Mesenteric fat pad (tissue), 1 donor: ENCODE measurements around the gene AGFG1. TPM values are rescaled to one million over a fixed set of nuclear protein-coding genes. Genes with fewer than 3 reads are reported as not detected.

Experiments used
- DNase-seq: peaks from one replicate; pipeline ENCODE4 v3.0.0-alpha.2; 2020; ENCODE audit warnings: low spot score
- total RNA-seq: library from RNA; stranded (reverse); fragmentation: NEBNext Ultra II Directional; extraction: Animal tissue kit (Norgen Biotek cat#: 25700); gene quantifications from one replicate; pipeline ENCODE4 v1.2.1, GENCODE V29; 2021
- donor health status: DM: yes; HTN: yes; CAD: no.

AGFG1 gene
- total RNA-seq, 1 donor from 2014 or later, result 274 TPM

GRCh38 chr2:227460833-227461232 is 11.1 kb upstream of the AGFG1 start:
- DNase-seq, result no peak

- DNase-seq, result no peak
Measured at GRCh38 chr2:227461811-227462461, 10.0 kb upstream of the AGFG1 start.

- DNase-seq, result no peak
Measured at GRCh38 chr2:227462462-227462951, 9.4 kb upstream of the AGFG1 start.

GRCh38 chr2:227462972-227463931 is 8.7 kb upstream of the AGFG1 start:
- no peak for DNase-seq

GRCh38 chr2:227464361-227464760 is 7.6 kb upstream of the AGFG1 start:
- DNase-seq, result no peak

GRCh38 chr2:227464851-227465250 is 7.1 kb upstream of the AGFG1 start:
- no peak for DNase-seq

- no peak for DNase-seq
Measured at GRCh38 chr2:227466887-227467600, 4.9 kb upstream of the AGFG1 start.

- DNase-seq, result no peak
Measured at GRCh38 chr2:227471412-227471811, 544 bp upstream of the AGFG1 start.

- no peak for DNase-seq
Measured at GRCh38 chr2:227472265-227473121, 537 bp downstream of the AGFG1 start.

- DNase-seq, result no peak
Measured at GRCh38 chr2:227473122-227473461, 1.1 kb downstream of the AGFG1 start.

- DNase-seq, result no peak
Measured at GRCh38 chr2:227473806-227474205, 1.9 kb downstream of the AGFG1 start.

- no peak for DNase-seq
Measured at GRCh38 chr2:227474410-227474809, 2.5 kb downstream of the AGFG1 start.

- DNase-seq, result no peak
Measured at GRCh38 chr2:227477291-227477690, 5.3 kb downstream of the AGFG1 start.

GRCh38 chr2:227479865-227480475 is 8.0 kb downstream of the AGFG1 start:
- DNase-seq, result no peak

GRCh38 chr2:227480528-227480927 is 8.6 kb downstream of the AGFG1 start:
- DNase-seq, result no peak

- DNase-seq, result no peak
Measured at GRCh38 chr2:227482638-227483340, 10.8 kb downstream of the AGFG1 start.

- DNase-seq, result no peak
Measured at GRCh38 chr2:227485429-227485828, 13.5 kb downstream of the AGFG1 start.

- DNase-seq, result no peak
Measured at GRCh38 chr2:227486688-227487087, 14.7 kb downstream of the AGFG1 start.

- DNase-seq, result no peak
Measured at GRCh38 chr2:227488045-227488444, 16.1 kb downstream of the AGFG1 start.

GRCh38 chr2:227491386-227491785 is 19.4 kb downstream of the AGFG1 start:
- DNase-seq, result no peak
